H1 (cell line): ENCODE results near the gene ZBED4. TPM values are rescaled to one million over a fixed set of nuclear protein-coding genes. Genes with fewer than 3 reads are reported as not detected.

ENCODE experiments used
- CTCF ChIA-PET: fragments of 300-600 bp; sonication (Branson Sonifier 250); formaldehyde crosslinking; loops from one replicate; lab custom pipeline; 2021; ENCODE audit not compliant: partially characterized antibody; lab: Charles Lee
- POLR2A ChIA-PET: fragments of 300-600 bp; sonication (Branson Sonifier 250); formaldehyde crosslinking; loops from one replicate; lab custom pipeline; 2021; ENCODE audit warnings: inconsistent platforms; ENCODE audit not compliant: partially characterized antibody; lab: Charles Lee
- DNase-seq, 2 experiments: peaks; one replicate each; pipeline versions ENCODE4 v3.0.0 to v3.0.0-alpha.2; 2010 to 2022; ENCODE audit warnings: low spot score in 2 of 2, low read depth in 1 of 2, mixed read lengths in 1 of 2
- FAIRE-seq: peaks from 2 replicates; lab custom pipeline; 2011; peaks lifted over from hg19 to GRCh38; lab: Jason Lieb, UNC
- H2AFZ ChIP-seq: 2 replicates; pipeline ENCODE4 v1.8.1; 2012; ENCODE audit warnings: low read length, inconsistent platforms
- H2AK5ac ChIP-seq: 2 replicates; pipeline ENCODE4 v1.6.1; 2013; ENCODE audit warnings: low read depth, low read length
- H2BK120ac ChIP-seq: replicated peaks from 2 replicates; pipeline ENCODE3; 2013; ENCODE audit warnings: low read depth, low read length, inconsistent platforms
- H2BK12ac ChIP-seq: 2 replicates; pipeline ENCODE4 v1.6.1; 2013; ENCODE audit warnings: low read depth, low read length
- H2BK15ac ChIP-seq: 2 replicates; pipeline ENCODE4 v1.6.1; 2013; ENCODE audit warnings: low read length
- H2BK20ac ChIP-seq: 2 replicates; pipeline ENCODE4 v1.6.1; 2013; ENCODE audit warnings: low read length
- H2BK5ac ChIP-seq: 2 replicates; pipeline ENCODE4 v1.6.1; 2013; ENCODE audit warnings: low read depth, low read length
- H3K14ac ChIP-seq: 2 replicates; pipeline ENCODE4 v1.6.1; 2013; ENCODE audit warnings: inconsistent platforms; ENCODE audit not compliant: insufficient read length
- H3K18ac ChIP-seq: 2 replicates; pipeline ENCODE4 v1.6.1; 2013; ENCODE audit warnings: low read length; ENCODE audit errors: extremely low read depth
- H3K23ac ChIP-seq: 2 replicates; pipeline ENCODE4 v1.6.1; 2013; ENCODE audit warnings: inconsistent platforms; ENCODE audit not compliant: insufficient read length
- H3K23me2 ChIP-seq: 2 replicates; pipeline ENCODE4 v1.6.1; 2013; ENCODE audit warnings: low read depth, low read length
- H3K27ac ChIP-seq: 2 replicates; pipeline ENCODE4 v1.6.1; 2011; ENCODE audit warnings: low read depth, low read length, inconsistent platforms
- H3K27me3 ChIP-seq, 4 experiments: replicated peaks in 1 of 4; 1 replicate in 1 of 4; 2 replicates in 3 of 4; pipeline versions ENCODE4 v1.6.1 to v1.8.1; 2011 to 2013; ENCODE audit warnings: low read length in 3 of 4, mild to moderate bottlenecking in 3 of 4, inconsistent platforms in 2 of 4, mixed read lengths in 2 of 4, moderate library complexity in 1 of 4; ENCODE audit not compliant: control insufficient read depth in 3 of 4, insufficient read depth in 3 of 4; ENCODE audit errors: extremely low read depth in 1 of 4
- H3K36me3 ChIP-seq, 4 experiments: 2 replicates each; pipeline versions ENCODE4 v1.6.1 to v1.8.1; 2011 to 2013; ENCODE audit warnings: mild to moderate bottlenecking in 4 of 4, low read length in 3 of 4, moderate library complexity in 2 of 4, control low read depth in 1 of 4, inconsistent platforms in 1 of 4; ENCODE audit not compliant: insufficient read depth in 4 of 4, control insufficient read depth in 2 of 4
- H3K4ac ChIP-seq: replicated peaks from 2 replicates; pipeline ENCODE3; 2013; ENCODE audit warnings: low read length, low read depth, mixed read lengths, inconsistent platforms; ENCODE audit not compliant: insufficient read length
- H3K4me1 ChIP-seq, 4 experiments: replicated peaks in 1 of 4; 1 replicate in 1 of 4; 2 replicates in 3 of 4; pipeline versions ENCODE4 v1.6.1 to v1.8.1; 2011 to 2013; ENCODE audit warnings: low read length in 3 of 4, inconsistent platforms in 2 of 4, mixed read lengths in 1 of 4; ENCODE audit not compliant: insufficient read depth in 4 of 4, control insufficient read depth in 3 of 4
- H3K4me2 ChIP-seq, 2 experiments: 2 replicates each; pipeline versions ENCODE4 v1.6.1 to v1.8.1; 2011 to 2013; ENCODE audit warnings: low read depth in 2 of 2, low read length in 2 of 2, control low read depth in 1 of 2, inconsistent platforms in 1 of 2, mild to moderate bottlenecking in 1 of 2; ENCODE audit not compliant: insufficient read depth in 1 of 2
- H3K4me3 ChIP-seq, 4 experiments: fragments of 200-600, 300-600 bp in 1 of 4; sonication (generic), shearing (Covaris generic), sonication (Bioruptor Twin) in 1 of 4; 2 replicates each; pipeline versions ENCODE4 v1.5.1 to v1.8.1; 2011 to 2016; ENCODE audit warnings: low read length in 4 of 4, low read depth in 3 of 4, control low read depth in 2 of 4, inconsistent platforms in 2 of 4, mild to moderate bottlenecking in 2 of 4, mixed read lengths in 1 of 4, moderate library complexity in 1 of 4; ENCODE audit not compliant: insufficient read depth in 2 of 4; ENCODE audit errors: extremely low read depth in 1 of 4
- H3K56ac ChIP-seq: replicated peaks from 2 replicates; pipeline ENCODE3; 2013; ENCODE audit warnings: low read depth, mild to moderate bottlenecking, mixed read lengths, low read length, inconsistent platforms; ENCODE audit not compliant: insufficient read length
- H3K79me1 ChIP-seq: 2 replicates; pipeline ENCODE4 v1.6.1; 2013; ENCODE audit warnings: low read depth, low read length, control low read depth
- H3K79me2 ChIP-seq, 2 experiments: 2 replicates each; pipeline versions ENCODE4 v1.6.1 to v1.8.1; 2012 to 2013; ENCODE audit warnings: low read length in 2 of 2, mild to moderate bottlenecking in 2 of 2, inconsistent platforms in 1 of 2; ENCODE audit not compliant: insufficient read depth in 2 of 2, control insufficient read depth in 1 of 2
- H3K9ac ChIP-seq, 4 experiments: replicated peaks in 1 of 4; 1 replicate in 1 of 4; 2 replicates in 3 of 4; pipeline versions ENCODE4 v1.6.1 to v1.8.1; 2011 to 2013; ENCODE audit warnings: low read depth in 3 of 4, low read length in 3 of 4, control low read depth in 2 of 4, mild to moderate bottlenecking in 2 of 4, moderate library complexity in 2 of 4, inconsistent platforms in 1 of 4; ENCODE audit errors: extremely low read depth in 1 of 4
- H3K9me3 ChIP-seq, 2 experiments: 2 replicates each; pipeline versions ENCODE4 v1.6.1 to v1.8.1; 2012 to 2013; ENCODE audit warnings: mild to moderate bottlenecking in 2 of 2, moderate library complexity in 2 of 2, control low read depth in 1 of 2, inconsistent platforms in 1 of 2, low read depth in 1 of 2, low read length in 1 of 2, mixed read lengths in 1 of 2; ENCODE audit not compliant: insufficient read depth in 2 of 2
- H4K20me1 ChIP-seq, 2 experiments: replicated peaks in 1 of 2; 2 replicates each; pipeline versions ENCODE3 to v1.8.1; 2011 to 2013; ENCODE audit warnings: inconsistent platforms in 2 of 2, low read length in 2 of 2, mild to moderate bottlenecking in 1 of 2; ENCODE audit not compliant: insufficient read depth in 2 of 2, control insufficient read depth in 1 of 2
- H4K5ac ChIP-seq: 2 replicates; pipeline ENCODE4 v1.6.1; 2013; ENCODE audit warnings: low read length, low read depth, mixed read lengths, inconsistent platforms; ENCODE audit not compliant: insufficient read length
- H4K8ac ChIP-seq: 2 replicates; pipeline ENCODE4 v1.8.0; 2013; ENCODE audit warnings: mild to moderate bottlenecking, moderate library complexity, low read length, inconsistent platforms; ENCODE audit not compliant: insufficient read depth; ENCODE audit errors: extremely low read depth
- H4K91ac ChIP-seq: replicated peaks from 2 replicates; pipeline ENCODE3; 2013; ENCODE audit warnings: low read length, mixed read lengths, inconsistent platforms; ENCODE audit not compliant: insufficient read length
- CHD2 ChIP-seq: IDR thresholded peaks from 2 replicates; pipeline ENCODE4 v1.6.1; 2012; ENCODE audit warnings: low read length, improper control_type of control experiment
- KDM4A ChIP-seq: IDR thresholded peaks from one replicate; pipeline ENCODE4 v1.7.1; 2012; ENCODE audit warnings: low read depth, mild to moderate bottlenecking, moderate library complexity, low read length, inconsistent platforms; ENCODE audit not compliant: severe bottlenecking
- POLR2A ChIP-seq, 2 experiments: IDR thresholded peaks; 1 replicate in 1 of 2; 2 replicates in 1 of 2; pipeline ENCODE4 v1.6.1; 2011; ENCODE audit warnings: low read depth in 2 of 2, low read length in 2 of 2, mild to moderate bottlenecking in 2 of 2; ENCODE audit errors: control extremely low read depth in 1 of 2
- RNF2 ChIP-seq: fragments of 200-900, 300-1000 bp; sonication (generic); IDR thresholded peaks from 2 replicates; pipeline ENCODE4 v1.7.1; 2016; ENCODE audit warnings: borderline replicate concordance, low read depth, mild to moderate bottlenecking, antibody characterized with exemption, low read length; ENCODE audit not compliant: poor library complexity, severe bottlenecking; ENCODE audit errors: missing control alignments
- SP1 ChIP-seq: IDR thresholded peaks from 2 replicates; pipeline ENCODE4 v1.6.1; 2011; ENCODE audit warnings: low read depth, low read length
- SRF ChIP-seq: IDR thresholded peaks from 2 replicates; pipeline ENCODE4 v1.6.1; 2011; ENCODE audit warnings: mild to moderate bottlenecking, low read depth, low read length, moderate library complexity
- TAF7 ChIP-seq: optimal IDR thresholded peaks from 2 replicates; pipeline ENCODE3; 2011; ENCODE audit warnings: low read depth, mild to moderate bottlenecking, inconsistent platforms, low read length, moderate library complexity, borderline replicate concordance
- YY1 ChIP-seq: IDR thresholded peaks from 2 replicates; pipeline ENCODE4 v1.6.1; 2011; ENCODE audit warnings: low read depth, mild to moderate bottlenecking, low read length
- WGBS, 2 experiments: shearing (Covaris generic) in 1 of 2; methylation state at CpG; one replicate each; pipeline versions ENCODE4 v1.1.6 to v1.1.7; 2013 to 2015; ENCODE audit warnings: low lambda C conversion rate in 2 of 2, mixed read lengths in 2 of 2, inconsistent platforms in 1 of 2, low coverage in 1 of 2, missing lambda C conversion rate in 1 of 2; ENCODE audit not compliant: insufficient replicate concordance in 2 of 2, insufficient coverage in 1 of 2, insufficient read length in 1 of 2; ENCODE audit errors: extremely low coverage in 1 of 2, missing lambda C conversion rate in 1 of 2; 5-methylcytosine and 5-hydroxymethylcytosine counted together
- polyA plus RNA-seq, 7 experiments: library from polyadenylated mRNA; depleted of rRNA in 3 of 7; stranded (reverse) in 5 of 7; unstranded in 2 of 7; fragments of >200 nt in 5 of 7; fragments of 200-250 nt in 2 of 7; gene quantifications; 1 replicate in 5 of 7; 2 replicates in 1 of 7; 4 replicates in 1 of 7; pipeline versions ENCODE4 v1.2.1 to v1.2.3, GENCODE V29; 2011 to 2013; ENCODE audit warnings: missing spikeins in 2 of 7, mixed read lengths in 2 of 7
- total RNA-seq: library from RNA; stranded (reverse); fragmentation: NEBNext Ultra II Directional; extraction: Animal tissue kit (Norgen Biotek cat#: 25700); gene quantifications from 2 replicates; pipeline ENCODE4 v1.2.1, GENCODE V29; 2021
- TF ChIP-seq, protein P1 (sequence below): IDR thresholded peaks from 2 replicates; pipeline ENCODE4 v1.6.1; 2012; ENCODE audit warnings: inconsistent platforms

ZBED4 gene
- total and polyA plus RNA-seq, 2 of the 8 experiments (the other 6 are each of a cell fraction or from before 2014, with no cell fraction given), result 11.0 to 28.3 TPM

DNA sequence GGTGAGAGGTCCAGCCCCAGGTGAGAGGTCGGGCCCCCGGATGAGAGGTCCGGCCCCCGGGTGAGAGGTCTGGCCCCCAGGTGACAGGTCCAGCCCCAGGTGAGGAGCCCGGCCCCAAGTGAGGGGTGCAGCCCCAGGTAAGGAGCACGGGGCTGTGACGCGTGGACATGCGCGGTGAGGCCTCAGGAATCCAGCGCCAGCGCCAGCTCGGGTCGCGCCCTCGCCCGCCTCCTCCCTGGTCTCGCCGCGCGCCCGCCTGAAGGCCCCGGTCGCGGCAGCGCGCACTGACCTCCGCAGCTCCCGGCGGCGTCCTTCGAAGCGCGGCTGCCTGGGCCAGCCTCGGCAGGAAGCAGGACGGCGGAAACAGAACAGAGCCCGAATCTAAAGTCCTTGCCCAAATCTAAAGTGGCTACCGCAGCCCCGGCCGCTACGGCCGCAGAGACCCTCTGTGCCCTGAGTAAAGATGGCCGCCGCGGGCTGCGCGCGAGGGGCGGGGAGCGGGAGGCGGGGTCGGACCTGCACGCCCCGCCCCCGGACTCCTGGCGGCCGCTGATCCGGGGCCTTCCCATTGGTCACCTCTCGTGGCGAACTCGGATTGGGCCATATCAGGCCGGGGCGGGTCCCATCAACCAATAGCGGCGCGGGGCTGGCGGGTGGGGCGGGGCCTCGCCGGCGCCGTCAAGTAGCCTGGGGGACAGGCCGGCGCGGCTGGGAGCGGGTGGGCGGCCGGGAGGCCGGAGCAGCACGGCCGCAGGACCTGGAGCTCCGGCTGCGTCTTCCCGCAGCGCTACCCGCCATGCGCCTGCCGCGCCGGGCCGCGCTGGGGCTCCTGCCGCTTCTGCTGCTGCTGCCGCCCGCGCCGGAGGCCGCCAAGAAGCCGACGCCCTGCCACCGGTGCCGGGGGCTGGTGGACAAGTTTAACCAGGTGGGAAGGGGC is 64.6 kb downstream of the ZBED4 start, which contains the start of the genes ALG12 and CRELD2:
Gene ALG12 (minus strand): TSS at position 465 of the 937 bp plus-strand sequence. CDS start 4,673 bp downstream, outside the sequence.
Gene CRELD2 (plus strand): TSS at position 661 of the 937 bp plus-strand sequence. CDS start 136 bp downstream, at position 797.
- peak within 1 kb of the TSS; percentile 95 for H4K8ac ChIP-seq
- peak within 1 kb of the TSS; percentile 94 for H4K5ac ChIP-seq
- DNase-seq, result peak; percentile 84 to 96
- peaks cover 9% of the 10 kb centered on the region; the same call in 1 of the 2 replicates for H3K23me2 ChIP-seq
- H3K18ac ChIP-seq, result peak within 1 kb of the TSS; percentile 48
- no peak within 1 kb of the TSS for H2BK20ac ChIP-seq
- peaks cover 3% of the 10 kb centered on the region; the same call in 1 of the 2 replicates for H3K79me1 ChIP-seq
- no peak within 1 kb of the TSS for H3K14ac ChIP-seq
- no peak within 1 kb of the TSS for H3K23ac ChIP-seq
- peak within 1 kb of the TSS; percentile 69; the same call in 1 of the 2 replicates for H2BK5ac ChIP-seq
- H3K4me2 ChIP-seq, result peak within 1 kb of the TSS; percentile 75 to 98
- H4K20me1 ChIP-seq, result peaks cover 3 to 6% of the 10 kb centered on the region in 2 experiments
- no peak for FAIRE-seq
- H2AFZ ChIP-seq, result no peak within 1 kb of the TSS; the same call in 1 of the 2 replicates
- H2AK5ac ChIP-seq, result no peak within 1 kb of the TSS
- H3K56ac ChIP-seq, result peak within 1 kb of the TSS; percentile 59
- H3K27ac ChIP-seq, result peak within 1 kb of the TSS; percentile 93
- 1% methylated on average over 73 of the region's 103 CpGs; no CpG with 5 or more reads in 1 of the 2 experiments for WGBS, 2 experiments
- no peaks in the 10 kb centered on the region; a peak in 2 of 7 replicates for H3K27me3 ChIP-seq
- H2BK120ac ChIP-seq, result no peak within 1 kb of the TSS
- H3K36me3 ChIP-seq, result peaks cover 0 to 3% (median 2%) of the 10 kb centered on the region in 4 experiments; a peak in 2 of 8 replicates
- H3K9me3 ChIP-seq, result no peaks in the 10 kb centered on the region
- no peak within 1 kb of the TSS for H2BK15ac ChIP-seq
- ChIA-PET CTCF (interaction anchor here (1.0 to 1.9 kb wide), 4 partner anchors 12 to 151 kb away, joined by 3 to 4 read pairs (median 4); no protein-coding TSS in a partner anchor), POLR2A (interaction anchor here (0.6 to 2.1 kb wide), 10 partner anchors 13 to 140 kb away, joined by 3 to 4 read pairs (median 3); no protein-coding TSS in a partner anchor)
- no peak within 1 kb of the TSS for H3K4ac ChIP-seq
- no peak within 1 kb of the TSS for H2BK12ac ChIP-seq
- no peak within 1 kb of the TSS for H4K91ac ChIP-seq
- peaks cover 0 to 8% of the 10 kb centered on the region in 2 experiments; a peak in 1 of 4 replicates for H3K79me2 ChIP-seq
- H3K4me3 ChIP-seq, result peak within 1 kb of the TSS; percentile 70 to 93 (median 72)
- H3K9ac ChIP-seq, result peak within 1 kb of the TSS; percentile 58 to 89 (median 82)
- peaks cover 0 to 10% (median 1%) of the 10 kb centered on the region in 4 experiments; a peak in 5 of 7 replicates for H3K4me1 ChIP-seq
- peak; percentile 64 for TF ChIP-seq SP1
- no peak for TF ChIP-seq SRF
- peak in 1 of 2 experiments; percentile 60; a peak in 1 of 3 replicates for TF ChIP-seq POLR2A (IDR thresholded peaks at IDR 0.05; ENCODE audit: control extremely low read depth in 1 of 2, low read depth in 2 of 2, low read length in 2 of 2)
- TF ChIP-seq RNF2, result no peak
- TF ChIP-seq TAF7, result no peak
- TF ChIP-seq KDM4A, result peak; percentile 37
- peak; percentile 99 for TF ChIP-seq YY1
- peak; percentile 49 for TF ChIP-seq CHD2
- TF ChIP-seq, protein P1, sequence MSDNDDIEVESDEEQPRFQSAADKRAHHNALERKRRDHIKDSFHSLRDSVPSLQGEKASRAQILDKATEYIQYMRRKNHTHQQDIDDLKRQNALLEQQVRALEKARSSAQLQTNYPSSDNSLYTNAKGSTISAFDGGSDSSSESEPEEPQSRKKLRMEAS, result peak; percentile 62
